ENCODE measurements around the gene KCNC2.

- TF ChIP-seq CTCF (conservative IDR thresholded peaks at IDR 0.05; ENCODE audit: low read depth, low read length), result no peak
- TF ChIP-seq EZH2 (IDR thresholded peaks at IDR 0.05; ENCODE audit: borderline replicate concordance, low read depth, low read length, poor library complexity, severe bottlenecking), result no peak
These were observed 129.1 kb downstream of the KCNC2 start for GRCh38 chr12:75080582-75080981.

Measured in A673 (cell line).